Stimulated activated naive CD8-positive, alpha-beta T cell treated with anti-CD3 and anti-CD28 coated beads, Interleukin-15, Interleukin-2, amounts not matched to agents 100 U/mL and 50 U/mL, for 24 hours (primary cell): ENCODE results near the gene PIK3R1.

Source experiments
- ATAC-seq: fragments of 150-1000 bp; cut with Tn5 transposase; one replicate; pipeline ENCODE4 v1.10.0; 2021
- DNase-seq: peaks from one replicate; pipeline ENCODE4 v3.0.0; 2021

The PIK3R1 gene

GRCh38 chr5:68215208-68215897, at the start of gene PIK3R1:
Gene PIK3R1, plus strand, starts transcription at chr5:68215756. Its CDS starts 10,920 bp downstream, at chr5:68226676.
- peak; percentile 96 for DNase-seq
- ATAC-seq, result peak; percentile 90

- no peak for ATAC-seq
- no peak for DNase-seq
Measured at GRCh38 chr5:68167195-68167651, 48.3 kb upstream of the PIK3R1 start.

- ATAC-seq (no peak), DNase-seq (no peak)
Measured at GRCh38 chr5:68169903-68170302, 45.7 kb upstream of the PIK3R1 start.

- ATAC-seq (no peak), DNase-seq (no peak)
Measured at GRCh38 chr5:68170826-68171558, 44.6 kb upstream of the PIK3R1 start.

- ATAC-seq, result no peak
- no peak for DNase-seq
Measured at GRCh38 chr5:68172314-68172713, 43.2 kb upstream of the PIK3R1 start.

GRCh38 chr5:68173007-68173406, 42.5 kb upstream of the PIK3R1 start:
- ATAC-seq, result no peak

GRCh38 chr5:68176253-68176652, 39.3 kb upstream of the PIK3R1 start:
- ATAC-seq (no peak), DNase-seq (no peak)

More at GRCh38 chr5:68173007-68173406, 42.5 kb upstream of the PIK3R1 start:
- no peak for DNase-seq

GRCh38 chr5:68176802-68177479, 38.6 kb upstream of the PIK3R1 start:
- no peak for ATAC-seq
- no peak for DNase-seq

- ATAC-seq (no peak), DNase-seq (no peak)
Measured at GRCh38 chr5:68177676-68178075, 37.9 kb upstream of the PIK3R1 start.

GRCh38 chr5:68178579-68178978, 37.0 kb upstream of the PIK3R1 start:
- ATAC-seq (peak; percentile 61), DNase-seq (no peak)

- ATAC-seq, result no peak
Measured at GRCh38 chr5:68180121-68181038, 35.2 kb upstream of the PIK3R1 start.

GRCh38 chr5:68181039-68181599, 34.4 kb upstream of the PIK3R1 start:
- no peak for ATAC-seq
- no peak for DNase-seq

More at GRCh38 chr5:68180121-68181038, 35.2 kb upstream of the PIK3R1 start:
- no peak for DNase-seq

GRCh38 chr5:68182094-68182493, 33.5 kb upstream of the PIK3R1 start:
- DNase-seq, result no peak

GRCh38 chr5:68182534-68182933, 33.0 kb upstream of the PIK3R1 start:
- no peak for DNase-seq
- no peak for ATAC-seq

More at GRCh38 chr5:68182094-68182493, 33.5 kb upstream of the PIK3R1 start:
- no peak for ATAC-seq

GRCh38 chr5:68187268-68188055, 28.1 kb upstream of the PIK3R1 start:
- ATAC-seq (no peak), DNase-seq (no peak)

GRCh38 chr5:68189171-68189570, 26.4 kb upstream of the PIK3R1 start:
- DNase-seq (no peak), ATAC-seq (no peak)

- DNase-seq (no peak), ATAC-seq (no peak)
Measured at GRCh38 chr5:68189613-68190012, 25.9 kb upstream of the PIK3R1 start.

GRCh38 chr5:68190619-68191018, 24.9 kb upstream of the PIK3R1 start:
- ATAC-seq (no peak), DNase-seq (no peak)

- DNase-seq, result no peak
- no peak for ATAC-seq
Measured at GRCh38 chr5:68191083-68191791, 24.3 kb upstream of the PIK3R1 start.

- no peak for ATAC-seq
Measured at GRCh38 chr5:68192679-68193060, 22.9 kb upstream of the PIK3R1 start.

More at GRCh38 chr5:68192679-68193060, 22.9 kb upstream of the PIK3R1 start:
- no peak for DNase-seq
